Omental fat pad (tissue), 4 donors: ENCODE data around the gene PODXL2. TPM values are rescaled to one million over a fixed set of nuclear protein-coding genes. Genes with fewer than 3 reads are reported as not detected.

Source experiments
- ATAC-seq: fragments of 150-250 bp; one replicate; pipeline ENCODE4 v1.9.1; 2016; ENCODE audit warnings: mild to moderate bottlenecking, moderate library complexity; ENCODE audit not compliant: low FRiP score
- DNase-seq: peaks from one replicate; pipeline ENCODE4 v3.0.0-alpha.2; 2019; ENCODE audit warnings: low spot score
- CTCF ChIP-seq, 3 donors: fragments of 450-650 bp; IDR thresholded peaks; one replicate each; pipeline ENCODE4 v1.5.1; 2016 to 2017; ENCODE audit warnings: antibody characterized with exemption in 3 of 3, mild to moderate bottlenecking in 3 of 3, moderate library complexity in 2 of 3
- total RNA-seq, 4 donors: library from RNA; depleted of rRNA; stranded (reverse); fragments of >200 nt; gene quantifications; one replicate each; pipeline ENCODE4 v1.1.0, GENCODE V29; 2016

PODXL2 gene
- total RNA-seq, 4 donors from 2014 or later: 1.7 to 6.3 (median 2.9) TPM

- DNase-seq (no peak), ATAC-seq (no peak)
- no peak for TF ChIP-seq CTCF (IDR thresholded peaks at IDR 0.05)
Observed at GRCh38 chr3:127639173-127640041, 10.4 kb downstream of the PODXL2 start.

GRCh38 chr3:127640042-127640355, 11.0 kb downstream of the PODXL2 start:
- DNase-seq (no peak), ATAC-seq (no peak)
- no peak for TF ChIP-seq CTCF (IDR thresholded peaks at IDR 0.05)

- no peak for DNase-seq
Observed at GRCh38 chr3:127644641-127645370, 15.8 kb downstream of the PODXL2 start.

GRCh38 chr3:127645371-127646015, 16.5 kb downstream of the PODXL2 start:
- TF ChIP-seq CTCF (IDR thresholded peaks at IDR 0.05): no peak
- ATAC-seq (no peak), DNase-seq (no peak)

More at GRCh38 chr3:127644641-127645370, 15.8 kb downstream of the PODXL2 start:
- no peak for ATAC-seq
- TF ChIP-seq CTCF (IDR thresholded peaks at IDR 0.05): no peak

GRCh38 chr3:127646501-127647046, 17.6 kb downstream of the PODXL2 start:
- DNase-seq: no peak
- no peak for ATAC-seq
- TF ChIP-seq CTCF (IDR thresholded peaks at IDR 0.05): no peak

- ATAC-seq (no peak), DNase-seq (no peak)
- TF ChIP-seq CTCF (IDR thresholded peaks at IDR 0.05): no peak
Observed at GRCh38 chr3:127647166-127647844, 18.3 kb downstream of the PODXL2 start.
